ENCODE data around the gene TMEM207. TPM values are rescaled to one million over a fixed set of nuclear protein-coding genes. Genes with fewer than 3 reads are reported as not detected.
A peak's percentile ranks its signal among the peaks of the same experiment; 100 is the strongest.

Gene TMEM207
- total and polyA plus RNA-seq, 2 of the 13 experiments (the other 11 are each of a cell fraction or from before 2014, with no cell fraction given) = not detected

- TF ChIP-seq SKI (IDR thresholded peaks at IDR 0.05; ENCODE audit: partially characterized antibody) (peak; percentile 68), ADNP (CRISPR knock-in tag; IDR thresholded peaks at IDR 0.05) (0 out of 2 replicates have a peak, but pooled peaks have one; percentile 81), ZNF264 (CRISPR knock-in tag; IDR thresholded peaks at IDR 0.05) (no peak), ELF4 (CRISPR knock-in tag; IDR thresholded peaks at IDR 0.05; ENCODE audit: borderline replicate concordance) (no peak), PHF20 (CRISPR knock-in tag; IDR thresholded peaks at IDR 0.05) (no peak), NR2F6 (IDR thresholded peaks at IDR 0.05) (0 out of 2 replicates have a peak, but pooled peaks have one; percentile 31), NR2F6 (CRISPR knock-in tag; IDR thresholded peaks at IDR 0.05) (0 out of 2 replicates have a peak, but pooled peaks have one; percentile 26), SNAPC5 (CRISPR knock-in tag; IDR thresholded peaks at IDR 0.05; ENCODE audit: borderline replicate concordance) (0 out of 2 replicates have a peak, but pooled peaks have one; percentile 62), GRHL1 (CRISPR knock-in tag; conservative IDR thresholded peaks at IDR 0.05) (no peak), ZNF782 (CRISPR knock-in tag; IDR thresholded peaks at IDR 0.05; ENCODE audit: borderline replicate concordance) (no peak), HNF1B (CRISPR knock-in tag; IDR thresholded peaks at IDR 0.05) (peak; percentile 45; the same call in 1 of the 2 replicates), NCOR1 (IDR thresholded peaks at IDR 0.05; ENCODE audit: borderline replicate concordance, low read length) (peak; percentile 45; the same call in 1 of the 2 replicates), ARID3A (IDR thresholded peaks at IDR 0.05; ENCODE audit: low read depth, low read length) (peak; percentile 86), ZNF317 (CRISPR knock-in tag; IDR thresholded peaks at IDR 0.05) (0 out of 2 replicates have a peak, but pooled peaks have one; percentile 17), ZMYM2 (CRISPR knock-in tag; IDR thresholded peaks at IDR 0.05) (peak; percentile 96), EP300 (IDR thresholded peaks at IDR 0.05; ENCODE audit: low read depth in 2 of 2, low read length in 2 of 2) (peak in 1 of 2 experiments; percentile 27; a peak in 1 of 4 replicates), EP300 (CRISPR knock-in tag; IDR thresholded peaks at IDR 0.05; ENCODE audit: borderline replicate concordance) (no peak), PITX1 (CRISPR knock-in tag; IDR thresholded peaks at IDR 0.05) (0 out of 2 replicates have a peak, but pooled peaks have one; percentile 31)
These were observed 24.9 kb downstream of the TMEM207 start (continued) for GRCh38 chr3:190424478-190425439.
